Smooth muscle cell (in vitro differentiated cells): ENCODE results near the gene CEP170B. TPM values are rescaled to one million over a fixed set of nuclear protein-coding genes. Genes with fewer than 3 reads are reported as not detected.
"Not testable (repeated sequence)": the region's sequence is repeated elsewhere in the genome, so short reads cannot be mapped to it uniquely, and the experiment has no call there.

Experiments
- DNase-seq: peaks from one replicate; lab custom pipeline; 2025; ENCODE audit not compliant: unreplicated experiment; lab: John Stamatoyannopoulos, UW
- H2AFZ ChIP-seq: fragments of 200-600 bp; sonication (generic); 2 replicates; pipeline ENCODE4 v1.6.0; 2016; ENCODE audit warnings: antibody characterized with exemption, low read depth, mild to moderate bottlenecking
- H3F3A ChIP-seq: fragments of 200-600 bp; sonication (generic); 2 replicates; pipeline ENCODE4 v1.6.0; 2017; ENCODE audit warnings: antibody characterized with exemption, low read depth
- H3K27ac ChIP-seq: fragments of 200-600 bp; sonication (generic); 2 replicates; pipeline ENCODE4 v1.5.1; 2016; ENCODE audit warnings: low read depth, mild to moderate bottlenecking
- H3K27me3 ChIP-seq: fragments of 200-600 bp; sonication (generic); 2 replicates; pipeline ENCODE4 v1.6.1; 2016; ENCODE audit warnings: low read depth, mild to moderate bottlenecking
- H3K36me3 ChIP-seq: fragments of 200-600 bp; sonication (generic); 2 replicates; pipeline ENCODE4 v1.5.1; 2016; ENCODE audit warnings: low read depth
- H3K4me1 ChIP-seq: fragments of 200-600 bp; sonication (generic); 2 replicates; pipeline ENCODE4 v1.5.1; 2016; ENCODE audit warnings: low read depth
- H3K4me2 ChIP-seq: fragments of 200-600 bp; sonication (generic); 2 replicates; pipeline ENCODE4 v1.6.0; 2016; ENCODE audit warnings: mild to moderate bottlenecking
- H3K4me3 ChIP-seq: fragments of 200-600 bp; sonication (generic); 2 replicates; pipeline ENCODE4 v1.5.1; 2016; ENCODE audit warnings: mild to moderate bottlenecking
- H3K79me2 ChIP-seq: fragments of 200-600 bp; sonication (generic); 2 replicates; pipeline ENCODE4 v1.6.0; 2016; ENCODE audit warnings: low read depth, mild to moderate bottlenecking
- H3K9ac ChIP-seq: fragments of 200-600 bp; sonication (generic); 2 replicates; pipeline ENCODE4 v1.6.0; 2016; ENCODE audit warnings: low read depth
- H3K9me3 ChIP-seq: fragments of 200-600 bp; sonication (generic); replicated peaks from 2 replicates; pipeline ENCODE4 v1.5.1; 2016; ENCODE audit warnings: low read depth
- H4K20me1 ChIP-seq: fragments of 200-600 bp; sonication (generic); 2 replicates; pipeline ENCODE4 v1.6.0; 2016; ENCODE audit warnings: low read depth
- CTCF ChIP-seq: fragments of 200-600 bp; sonication (generic); IDR thresholded peaks from 2 replicates; pipeline ENCODE4 v1.5.1; 2017; ENCODE audit warnings: borderline replicate concordance, mild to moderate bottlenecking, antibody characterized with exemption; ENCODE audit not compliant: insufficient read depth, poor library complexity, severe bottlenecking
- WGBS: methylation state at CpG from one replicate; pipeline ENCODE4 v1.1.7; 2016; ENCODE audit warnings: low lambda C conversion rate; 5-methylcytosine and 5-hydroxymethylcytosine counted together
- polyA plus RNA-seq: library from polyadenylated mRNA; unstranded; fragments of >200 nt; fragmentation: Nextera tagmentation; extraction: Ambion mirVana; gene quantifications from 2 replicates; pipeline ENCODE4 v1.2.1, GENCODE V29; 2016
- total RNA-seq: library from RNA; depleted of rRNA; stranded (reverse); fragments of >200 nt; gene quantifications from 2 replicates; pipeline ENCODE4 v1.2.3, GENCODE V29; 2014

CEP170B gene
- total and polyA plus RNA-seq, 2 experiments from 2014 or later: 5.9 to 9.8 TPM

- Histone ChIP-seq H2AFZ (no peak overlapping the region), H3K27ac (no peak overlapping the region), H3K9ac (no peak overlapping the region), H3K4me1 (no peaks in the 10 kb centered on the region), H3K4me2 (no peak overlapping the region), H3F3A (no peaks in the 10 kb centered on the region), H3K79me2 (no peaks in the 10 kb centered on the region), H3K4me3 (no peak overlapping the region), H3K27me3 (peaks cover 16% of the 10 kb centered on the region), H4K20me1 (no peaks in the 10 kb centered on the region), H3K36me3 (no peaks in the 10 kb centered on the region), H3K9me3 (no peaks in the 10 kb centered on the region)
- DNase-seq: no peak
- WGBS: 85% methylated on average over 21 of the region's 21 CpGs
- no peak for TF ChIP-seq CTCF
These were observed 8.8 kb upstream of the CEP170B start for GRCh38 chr14:104856157-104856868.

GRCh38 chr14:104856869-104857860 lies 7.9 kb upstream of the CEP170B start:
- H3K4me1 ChIP-seq: no peaks in the 10 kb centered on the region
- H4K20me1 ChIP-seq: no peaks in the 10 kb centered on the region
- H2AFZ ChIP-seq: no peak overlapping the region
- H3K79me2 ChIP-seq: no peaks in the 10 kb centered on the region
- no peaks in the 10 kb centered on the region for H3K36me3 ChIP-seq
- no peak overlapping the region for H3K4me3 ChIP-seq
- H3K4me2 ChIP-seq: no peak overlapping the region
- H3K27me3 ChIP-seq: peaks cover 9% of the 10 kb centered on the region
- H3K9me3 ChIP-seq: no peaks in the 10 kb centered on the region
- DNase-seq: no peak
- no peak for TF ChIP-seq CTCF
- H3F3A ChIP-seq: no peaks in the 10 kb centered on the region
- H3K9ac ChIP-seq: no peak overlapping the region
- 74% methylated on average over 23 of the region's 25 CpGs for WGBS
- H3K27ac ChIP-seq: no peak overlapping the region

- not testable (repeated sequence) for H3K9ac ChIP-seq, DNase-seq, H3F3A ChIP-seq, H3K36me3 ChIP-seq, H3K79me2 ChIP-seq, H3K4me3 ChIP-seq, H4K20me1 ChIP-seq, H3K27me3 ChIP-seq, H3K4me1 ChIP-seq, H3K9me3 ChIP-seq, H3K4me2 ChIP-seq, H2AFZ ChIP-seq, H3K27ac ChIP-seq
- 97% methylated on average over 6 of the region's 6 CpGs for WGBS
These were observed 7.1 kb upstream of the CEP170B start for GRCh38 chr14:104857931-104858330.

- no peak for TF ChIP-seq CTCF
- DNase-seq: no peak
- Histone ChIP-seq H3K27ac (no peak overlapping the region), H3K9me3 (no peaks in the 10 kb centered on the region), H3K4me3 (no peak overlapping the region), H3K9ac (no peak overlapping the region), H3K36me3 (no peaks in the 10 kb centered on the region), H3K4me2 (no peak overlapping the region), H3K27me3 (peaks cover 1% of the 10 kb centered on the region), H3K4me1 (no peaks in the 10 kb centered on the region), H2AFZ (no peak overlapping the region), H3K79me2 (no peaks in the 10 kb centered on the region), H3F3A (no peaks in the 10 kb centered on the region), H4K20me1 (peaks cover 9% of the 10 kb centered on the region)
- 88% methylated on average over 6 of the region's 8 CpGs for WGBS
These were observed 6.1 kb upstream of the CEP170B start for GRCh38 chr14:104858811-104859426.
